ENCODE data around the gene SCEL.

SCEL gene

GRCh38 chr13:77693449-77693940, 158.0 kb downstream of the SCEL start:
- WGBS, 2 experiments, result 88 to 92% methylated on average over 2 of the region's 2 CpGs
- Histone ChIP-seq H3K36me3 (ENCODE audit: control insufficient read depth, insufficient read depth, low read length) (no peaks in the 10 kb centered on the region), H3K4me3 (ENCODE audit: insufficient read depth, low read depth, low read length) (no peak overlapping the region), H3K27me3 (ENCODE audit: control insufficient read depth, insufficient read depth, low read length, poor library complexity, severe bottlenecking) (peaks cover 15% of the 10 kb centered on the region), H3K4me1 (ENCODE audit: control insufficient read depth, insufficient read depth, low read length) (no peaks in the 10 kb centered on the region), H3K27ac (ENCODE audit: insufficient read depth, low read depth, low read length, poor library complexity, severe bottlenecking) (no peak overlapping the region), H3K9me3 (ENCODE audit: control insufficient read depth, low read length) (no peaks in the 10 kb centered on the region)

Data from ectodermal cell (in vitro differentiated cells).